ENCODE results near the gene CAVIN2.

CAVIN2 gene

GRCh38 chr2:191803007-191803406, 43.9 kb downstream of the CAVIN2 start:
- Histone ChIP-seq H3K4me3 (ENCODE audit: low read depth in 1 of 2, low read length in 2 of 2) (no peak overlapping the region), H3K4me1 (ENCODE audit: control insufficient read depth in 1 of 2, insufficient read depth in 2 of 2, low read length in 2 of 2) (no peaks in the 10 kb centered on the region), H3K27me3 (ENCODE audit: control insufficient read depth in 1 of 2, insufficient read depth in 2 of 2, low read length in 2 of 2) (no peaks in the 10 kb centered on the region), H3K36me3 (ENCODE audit: control insufficient read depth in 1 of 2, insufficient read depth in 2 of 2, low read length in 2 of 2) (no peaks in the 10 kb centered on the region), H3K9ac (ENCODE audit: low read depth in 1 of 2, low read length in 2 of 2) (no peak overlapping the region), H3K9me3 (ENCODE audit: control insufficient read depth in 1 of 2, low read length in 2 of 2) (no peaks in the 10 kb centered on the region), H3K27ac (ENCODE audit: low read depth, low read length) (no peak overlapping the region)

GRCh38 chr2:191802180-191802579, 44.7 kb downstream of the CAVIN2 start:
- no peak overlapping the region for H3K27ac ChIP-seq (ENCODE audit: low read depth, low read length)
- H3K27me3 ChIP-seq (ENCODE audit: control insufficient read depth in 1 of 2, insufficient read depth in 2 of 2, low read length in 2 of 2), result no peaks in the 10 kb centered on the region
- H3K4me3 ChIP-seq (ENCODE audit: low read depth in 1 of 2, low read length in 2 of 2), result no peak overlapping the region

GRCh38 chr2:191800874-191801273, 46.0 kb downstream of the CAVIN2 start:
- no peak overlapping the region for H3K4me3 ChIP-seq (ENCODE audit: low read depth in 1 of 2, low read length in 2 of 2)
- H3K9ac ChIP-seq (ENCODE audit: low read depth in 1 of 2, low read length in 2 of 2), result no peak overlapping the region
- H3K9me3 ChIP-seq (ENCODE audit: control insufficient read depth in 1 of 2, low read length in 2 of 2), result no peaks in the 10 kb centered on the region
- no peaks in the 10 kb centered on the region for H3K36me3 ChIP-seq (ENCODE audit: control insufficient read depth in 1 of 2, insufficient read depth in 2 of 2, low read length in 2 of 2)
- no peaks in the 10 kb centered on the region for H3K27me3 ChIP-seq (ENCODE audit: control insufficient read depth in 1 of 2, insufficient read depth in 2 of 2, low read length in 2 of 2)
- H3K4me1 ChIP-seq (ENCODE audit: control insufficient read depth in 1 of 2, insufficient read depth in 2 of 2, low read length in 2 of 2), result peaks cover 0 to 4% of the 10 kb centered on the region in 2 donors
- no peak overlapping the region for H3K27ac ChIP-seq (ENCODE audit: low read depth, low read length)

More at GRCh38 chr2:191802180-191802579, 44.7 kb downstream of the CAVIN2 start:
- H3K4me1 ChIP-seq (ENCODE audit: control insufficient read depth in 1 of 2, insufficient read depth in 2 of 2, low read length in 2 of 2), result peaks cover 0 to 2% of the 10 kb centered on the region in 2 donors
- no peak overlapping the region for H3K9ac ChIP-seq (ENCODE audit: low read depth in 1 of 2, low read length in 2 of 2)
- H3K36me3 ChIP-seq (ENCODE audit: control insufficient read depth in 1 of 2, insufficient read depth in 2 of 2, low read length in 2 of 2), result no peaks in the 10 kb centered on the region
- no peaks in the 10 kb centered on the region for H3K9me3 ChIP-seq (ENCODE audit: control insufficient read depth in 1 of 2, low read length in 2 of 2)

GRCh38 chr2:191799526-191799925, 47.4 kb downstream of the CAVIN2 start:
- Histone ChIP-seq H3K27ac (ENCODE audit: low read depth, low read length) (no peak overlapping the region), H3K27me3 (ENCODE audit: control insufficient read depth in 1 of 2, insufficient read depth in 2 of 2, low read length in 2 of 2) (no peaks in the 10 kb centered on the region), H3K4me1 (ENCODE audit: control insufficient read depth in 1 of 2, insufficient read depth in 2 of 2, low read length in 2 of 2) (peaks cover 0 to 4% of the 10 kb centered on the region in 2 donors), H3K36me3 (ENCODE audit: control insufficient read depth in 1 of 2, insufficient read depth in 2 of 2, low read length in 2 of 2) (no peaks in the 10 kb centered on the region), H3K9me3 (ENCODE audit: control insufficient read depth in 1 of 2, low read length in 2 of 2) (no peaks in the 10 kb centered on the region), H3K4me3 (ENCODE audit: low read depth in 1 of 2, low read length in 2 of 2) (no peak overlapping the region), H3K9ac (ENCODE audit: low read depth in 1 of 2, low read length in 2 of 2) (no peak overlapping the region)

GRCh38 chr2:191797942-191798876, 48.7 kb downstream of the CAVIN2 start:
- H3K9ac ChIP-seq (ENCODE audit: low read depth in 1 of 2, low read length in 2 of 2), result no peak overlapping the region
- no peaks in the 10 kb centered on the region for H3K36me3 ChIP-seq (ENCODE audit: control insufficient read depth in 1 of 2, insufficient read depth in 2 of 2, low read length in 2 of 2)
- H3K4me1 ChIP-seq (ENCODE audit: control insufficient read depth in 1 of 2, insufficient read depth in 2 of 2, low read length in 2 of 2), result peaks cover 0 to 4% of the 10 kb centered on the region in 2 donors
- no peak overlapping the region for H3K27ac ChIP-seq (ENCODE audit: low read depth, low read length)
- no peaks in the 10 kb centered on the region for H3K9me3 ChIP-seq (ENCODE audit: control insufficient read depth in 1 of 2, low read length in 2 of 2)
- H3K27me3 ChIP-seq (ENCODE audit: control insufficient read depth in 1 of 2, insufficient read depth in 2 of 2, low read length in 2 of 2), result no peaks in the 10 kb centered on the region
- no peak overlapping the region for H3K4me3 ChIP-seq (ENCODE audit: low read depth in 1 of 2, low read length in 2 of 2)

GRCh38 chr2:191797500-191797899, 49.4 kb downstream of the CAVIN2 start:
- Histone ChIP-seq H3K4me3 (ENCODE audit: low read depth in 1 of 2, low read length in 2 of 2) (no peak overlapping the region), H3K4me1 (ENCODE audit: control insufficient read depth in 1 of 2, insufficient read depth in 2 of 2, low read length in 2 of 2) (peaks cover 0 to 4% of the 10 kb centered on the region in 2 donors), H3K27me3 (ENCODE audit: control insufficient read depth in 1 of 2, insufficient read depth in 2 of 2, low read length in 2 of 2) (no peaks in the 10 kb centered on the region), H3K9me3 (ENCODE audit: control insufficient read depth in 1 of 2, low read length in 2 of 2) (no peaks in the 10 kb centered on the region), H3K27ac (ENCODE audit: low read depth, low read length) (no peak overlapping the region), H3K36me3 (ENCODE audit: control insufficient read depth in 1 of 2, insufficient read depth in 2 of 2, low read length in 2 of 2) (no peaks in the 10 kb centered on the region), H3K9ac (ENCODE audit: low read depth in 1 of 2, low read length in 2 of 2) (no peak overlapping the region)

GRCh38 chr2:191795715-191796114, 51.2 kb downstream of the CAVIN2 start:
- H3K9me3 ChIP-seq (ENCODE audit: control insufficient read depth in 1 of 2, low read length in 2 of 2), result no peaks in the 10 kb centered on the region
- H3K27me3 ChIP-seq (ENCODE audit: control insufficient read depth in 1 of 2, insufficient read depth in 2 of 2, low read length in 2 of 2), result no peaks in the 10 kb centered on the region
- H3K4me3 ChIP-seq (ENCODE audit: low read depth in 1 of 2, low read length in 2 of 2), result no peak overlapping the region

GRCh38 chr2:191791953-191792560, 54.8 kb downstream of the CAVIN2 start:
- Histone ChIP-seq H3K36me3 (ENCODE audit: control insufficient read depth in 1 of 2, insufficient read depth in 2 of 2, low read length in 2 of 2) (no peaks in the 10 kb centered on the region), H3K27me3 (ENCODE audit: control insufficient read depth in 1 of 2, insufficient read depth in 2 of 2, low read length in 2 of 2) (peaks cover 0 to 3% of the 10 kb centered on the region in 2 donors), H3K9me3 (ENCODE audit: control insufficient read depth in 1 of 2, low read length in 2 of 2) (no peaks in the 10 kb centered on the region), H3K4me1 (ENCODE audit: control insufficient read depth in 1 of 2, insufficient read depth in 2 of 2, low read length in 2 of 2) (peaks cover 0 to under 1% of the 10 kb centered on the region in 2 donors), H3K4me3 (ENCODE audit: low read depth in 1 of 2, low read length in 2 of 2) (no peak overlapping the region), H3K9ac (ENCODE audit: low read depth in 1 of 2, low read length in 2 of 2) (no peak overlapping the region), H3K27ac (ENCODE audit: low read depth, low read length) (no peak overlapping the region)

More at GRCh38 chr2:191795715-191796114, 51.2 kb downstream of the CAVIN2 start:
- no peak overlapping the region for H3K27ac ChIP-seq (ENCODE audit: low read depth, low read length)
- no peaks in the 10 kb centered on the region for H3K36me3 ChIP-seq (ENCODE audit: control insufficient read depth in 1 of 2, insufficient read depth in 2 of 2, low read length in 2 of 2)
- peaks cover 0 to 4% of the 10 kb centered on the region in 2 donors for H3K4me1 ChIP-seq (ENCODE audit: control insufficient read depth in 1 of 2, insufficient read depth in 2 of 2, low read length in 2 of 2)
- H3K9ac ChIP-seq (ENCODE audit: low read depth in 1 of 2, low read length in 2 of 2), result no peak overlapping the region

- Histone ChIP-seq H3K4me3 (ENCODE audit: low read depth in 1 of 2, low read length in 2 of 2) (no peak overlapping the region), H3K4me1 (ENCODE audit: control insufficient read depth in 1 of 2, insufficient read depth in 2 of 2, low read length in 2 of 2) (no peaks in the 10 kb centered on the region), H3K27ac (ENCODE audit: low read depth, low read length) (no peak overlapping the region), H3K9me3 (ENCODE audit: control insufficient read depth in 1 of 2, low read length in 2 of 2) (no peaks in the 10 kb centered on the region), H3K36me3 (ENCODE audit: control insufficient read depth in 1 of 2, insufficient read depth in 2 of 2, low read length in 2 of 2) (no peaks in the 10 kb centered on the region), H3K9ac (ENCODE audit: low read depth in 1 of 2, low read length in 2 of 2) (no peak overlapping the region), H3K27me3 (ENCODE audit: control insufficient read depth in 1 of 2, insufficient read depth in 2 of 2, low read length in 2 of 2) (peaks cover 0 to 3% of the 10 kb centered on the region in 2 donors)
These were observed 56.2 kb downstream of the CAVIN2 start for GRCh38 chr2:191790737-191791136.

- Histone ChIP-seq H3K36me3 (ENCODE audit: control insufficient read depth in 1 of 2, insufficient read depth in 2 of 2, low read length in 2 of 2) (no peaks in the 10 kb centered on the region), H3K27ac (ENCODE audit: low read depth, low read length) (no peak overlapping the region), H3K4me1 (ENCODE audit: control insufficient read depth in 1 of 2, insufficient read depth in 2 of 2, low read length in 2 of 2) (no peaks in the 10 kb centered on the region), H3K4me3 (ENCODE audit: low read depth in 1 of 2, low read length in 2 of 2) (no peak overlapping the region), H3K9me3 (ENCODE audit: control insufficient read depth in 1 of 2, low read length in 2 of 2) (no peaks in the 10 kb centered on the region), H3K9ac (ENCODE audit: low read depth in 1 of 2, low read length in 2 of 2) (no peak overlapping the region), H3K27me3 (ENCODE audit: control insufficient read depth in 1 of 2, insufficient read depth in 2 of 2, low read length in 2 of 2) (peaks cover 0 to 3% of the 10 kb centered on the region in 2 donors)
These were observed 57.1 kb downstream of the CAVIN2 start for GRCh38 chr2:191789796-191790195.
